ENCODE measurements around the gene AP3M1.

DNA sequence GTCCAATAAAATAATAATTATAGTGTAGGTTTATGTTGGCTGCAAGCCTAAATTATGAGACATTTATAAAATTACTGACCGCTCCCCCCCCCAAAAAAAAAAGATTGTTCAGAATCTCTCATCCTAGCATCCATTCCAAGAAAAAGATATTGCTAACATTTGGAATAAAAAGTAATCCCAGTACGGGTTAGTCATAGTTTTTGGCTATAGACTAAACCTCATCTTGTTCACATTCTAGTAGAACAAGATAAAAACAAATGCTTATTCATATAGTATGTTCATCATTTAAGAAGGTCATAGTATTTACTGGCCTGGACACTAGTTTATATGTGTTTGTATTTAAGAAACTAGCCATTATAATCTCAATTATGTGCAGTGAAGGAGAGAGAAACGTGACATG, 44.4 kb upstream of the AP3M1 start:
- TF ChIP-seq, protein P1, sequence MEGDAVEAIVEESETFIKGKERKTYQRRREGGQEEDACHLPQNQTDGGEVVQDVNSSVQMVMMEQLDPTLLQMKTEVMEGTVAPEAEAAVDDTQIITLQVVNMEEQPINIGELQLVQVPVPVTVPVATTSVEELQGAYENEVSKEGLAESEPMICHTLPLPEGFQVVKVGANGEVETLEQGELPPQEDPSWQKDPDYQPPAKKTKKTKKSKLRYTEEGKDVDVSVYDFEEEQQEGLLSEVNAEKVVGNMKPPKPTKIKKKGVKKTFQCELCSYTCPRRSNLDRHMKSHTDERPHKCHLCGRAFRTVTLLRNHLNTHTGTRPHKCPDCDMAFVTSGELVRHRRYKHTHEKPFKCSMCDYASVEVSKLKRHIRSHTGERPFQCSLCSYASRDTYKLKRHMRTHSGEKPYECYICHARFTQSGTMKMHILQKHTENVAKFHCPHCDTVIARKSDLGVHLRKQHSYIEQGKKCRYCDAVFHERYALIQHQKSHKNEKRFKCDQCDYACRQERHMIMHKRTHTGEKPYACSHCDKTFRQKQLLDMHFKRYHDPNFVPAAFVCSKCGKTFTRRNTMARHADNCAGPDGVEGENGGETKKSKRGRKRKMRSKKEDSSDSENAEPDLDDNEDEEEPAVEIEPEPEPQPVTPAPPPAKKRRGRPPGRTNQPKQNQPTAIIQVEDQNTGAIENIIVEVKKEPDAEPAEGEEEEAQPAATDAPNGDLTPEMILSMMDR (IDR thresholded peaks at IDR 0.05 in 2 of 3, conservative IDR thresholded peaks at IDR 0.05 in 1 of 3; ENCODE audit: borderline replicate concordance in 1 of 3, insufficient read depth in 1 of 3, low read depth in 2 of 3, low read length in 2 of 3), result no peak
- TF ChIP-seq RAD21 (IDR thresholded peaks at IDR 0.05; ENCODE audit: low read depth) (no peak), POLR2AphosphoS5 (IDR thresholded peaks at IDR 0.05; ENCODE audit: low read depth, low read length) (no peak), POLR2A (IDR thresholded peaks at IDR 0.05; ENCODE audit: borderline replicate concordance, extremely low read depth, insufficient read depth, insufficient read length) (no peak), YY1 (IDR thresholded peaks at IDR 0.05; ENCODE audit: extremely low read depth, insufficient replicate concordance, low read depth, low read length) (no peak), CEBPB (IDR thresholded peaks at IDR 0.05; ENCODE audit: low read depth) (no peak), SRF (IDR thresholded peaks at IDR 0.05; ENCODE audit: low read depth) (no peak), ZNF274 (IDR thresholded peaks at IDR 0.05; ENCODE audit: low read depth, low read length) (no peak), SP1 (IDR thresholded peaks at IDR 0.05; ENCODE audit: low read depth) (no peak), EZH2 (IDR thresholded peaks at IDR 0.05) (no peak)
- TF ChIP-seq, protein P2, sequence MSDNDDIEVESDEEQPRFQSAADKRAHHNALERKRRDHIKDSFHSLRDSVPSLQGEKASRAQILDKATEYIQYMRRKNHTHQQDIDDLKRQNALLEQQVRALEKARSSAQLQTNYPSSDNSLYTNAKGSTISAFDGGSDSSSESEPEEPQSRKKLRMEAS (IDR thresholded peaks at IDR 0.05), result no peak

Data from HCT116 (cell line).